Astrocyte (in vitro differentiated cells and primary cell): ENCODE measurements around the gene IGSF23.

Source experiments
- EZH2 ChIP-seq: IDR thresholded peaks from 2 replicates; pipeline ENCODE4 v1.6.1; 2012; ENCODE audit warnings: mild to moderate bottlenecking, low read length, inconsistent platforms; ENCODE audit not compliant: insufficient read depth
- TF ChIP-seq, protein P1 (sequence below): IDR thresholded peaks from 2 replicates; pipeline ENCODE4 v1.5.1; 2011; ENCODE audit warnings: low read depth, mild to moderate bottlenecking, inconsistent platforms, low read length, moderate library complexity; ENCODE audit not compliant: insufficient read depth

GRCh38 chr19:44644402-44645016 is 31.1 kb downstream of the IGSF23 start:
- TF ChIP-seq, protein P1, sequence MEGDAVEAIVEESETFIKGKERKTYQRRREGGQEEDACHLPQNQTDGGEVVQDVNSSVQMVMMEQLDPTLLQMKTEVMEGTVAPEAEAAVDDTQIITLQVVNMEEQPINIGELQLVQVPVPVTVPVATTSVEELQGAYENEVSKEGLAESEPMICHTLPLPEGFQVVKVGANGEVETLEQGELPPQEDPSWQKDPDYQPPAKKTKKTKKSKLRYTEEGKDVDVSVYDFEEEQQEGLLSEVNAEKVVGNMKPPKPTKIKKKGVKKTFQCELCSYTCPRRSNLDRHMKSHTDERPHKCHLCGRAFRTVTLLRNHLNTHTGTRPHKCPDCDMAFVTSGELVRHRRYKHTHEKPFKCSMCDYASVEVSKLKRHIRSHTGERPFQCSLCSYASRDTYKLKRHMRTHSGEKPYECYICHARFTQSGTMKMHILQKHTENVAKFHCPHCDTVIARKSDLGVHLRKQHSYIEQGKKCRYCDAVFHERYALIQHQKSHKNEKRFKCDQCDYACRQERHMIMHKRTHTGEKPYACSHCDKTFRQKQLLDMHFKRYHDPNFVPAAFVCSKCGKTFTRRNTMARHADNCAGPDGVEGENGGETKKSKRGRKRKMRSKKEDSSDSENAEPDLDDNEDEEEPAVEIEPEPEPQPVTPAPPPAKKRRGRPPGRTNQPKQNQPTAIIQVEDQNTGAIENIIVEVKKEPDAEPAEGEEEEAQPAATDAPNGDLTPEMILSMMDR: no peak
- TF ChIP-seq EZH2: no peak
